ENCODE measurements around the gene IL24.

The IL24 gene

GRCh38 chr1:206929524-206929923, 32.3 kb downstream of the IL24 start:
- no peak for DNase-seq

DNA sequence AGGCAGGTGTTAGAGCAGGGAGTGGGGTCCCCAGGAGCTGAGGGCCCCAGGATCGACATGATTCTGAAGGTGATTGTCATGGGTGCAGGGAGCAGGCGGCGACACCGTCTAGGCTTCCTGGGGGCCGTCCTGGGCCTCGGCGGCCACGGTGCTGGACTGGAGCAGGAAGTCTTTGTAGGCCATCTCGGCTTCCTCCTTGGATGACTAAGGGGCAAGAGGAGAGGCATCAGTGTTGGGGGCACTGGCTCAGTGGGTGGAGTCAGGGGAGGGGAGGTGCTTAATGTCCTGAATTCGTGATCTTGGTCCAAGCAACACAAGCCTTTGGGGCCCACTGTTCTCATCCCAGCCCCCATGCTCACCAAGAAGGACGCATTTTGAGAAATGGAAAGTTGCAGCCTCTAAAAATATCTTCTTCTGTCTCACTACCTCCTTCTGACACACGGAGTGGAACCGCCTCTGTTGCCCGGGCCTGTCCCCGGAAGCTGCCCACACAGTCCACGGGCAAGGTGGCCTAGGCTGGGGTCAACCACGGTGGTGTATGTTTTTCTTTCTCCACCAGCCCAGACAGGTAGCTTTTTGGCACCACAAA, 33.1 kb downstream of the IL24 start:
- no peak for DNase-seq

DNA sequence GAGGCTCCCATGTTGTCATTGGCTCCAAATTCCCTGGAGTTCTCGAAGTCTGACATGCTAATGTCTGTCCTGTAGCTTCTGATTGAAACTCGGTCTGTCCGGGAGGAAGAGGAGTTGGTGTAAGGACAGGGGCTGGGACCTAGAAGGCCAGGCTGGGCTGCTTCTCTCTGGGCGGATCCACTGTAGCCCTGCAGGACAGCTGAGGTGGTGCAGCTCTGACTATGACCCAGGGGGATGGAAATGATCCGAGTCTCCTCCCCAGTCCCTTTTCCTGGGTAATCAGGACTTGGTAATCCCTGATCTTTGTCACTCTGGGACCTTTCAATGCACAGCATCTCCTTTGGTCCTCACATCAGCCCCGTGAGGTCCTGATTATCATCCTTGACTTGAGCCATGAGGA, 34.5 kb downstream of the IL24 start:
- DNase-seq, result no peak

GRCh38 chr1:206932177-206932576, 34.9 kb downstream of the IL24 start:
- no peak for DNase-seq

- DNase-seq, result no peak
These were observed 36.2 kb downstream of the IL24 start for GRCh38 chr1:206933333-206933945.

- DNase-seq, result no peak
These were observed 38.3 kb downstream of the IL24 start for GRCh38 chr1:206935491-206936067.

DNA sequence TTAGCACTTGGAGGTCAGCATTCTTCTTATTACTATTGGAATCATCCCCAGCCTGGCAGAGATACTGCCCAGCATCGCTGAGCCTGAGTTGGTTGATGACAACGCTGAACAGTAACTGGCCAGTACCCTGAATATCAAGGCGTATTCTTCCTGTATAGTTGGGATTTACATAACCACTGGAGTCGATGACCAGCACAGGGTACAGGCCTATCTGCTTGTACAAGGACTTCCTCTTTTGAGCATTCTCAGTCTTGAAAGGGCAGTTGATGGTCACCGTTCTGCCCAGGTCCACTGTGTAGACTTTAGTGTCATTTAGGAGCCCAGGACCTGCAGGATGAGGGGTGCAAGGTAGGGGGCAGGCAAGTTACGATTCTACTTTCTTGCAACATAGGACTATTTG, 40.2 kb downstream of the IL24 start:
- DNase-seq, result no peak

DNA sequence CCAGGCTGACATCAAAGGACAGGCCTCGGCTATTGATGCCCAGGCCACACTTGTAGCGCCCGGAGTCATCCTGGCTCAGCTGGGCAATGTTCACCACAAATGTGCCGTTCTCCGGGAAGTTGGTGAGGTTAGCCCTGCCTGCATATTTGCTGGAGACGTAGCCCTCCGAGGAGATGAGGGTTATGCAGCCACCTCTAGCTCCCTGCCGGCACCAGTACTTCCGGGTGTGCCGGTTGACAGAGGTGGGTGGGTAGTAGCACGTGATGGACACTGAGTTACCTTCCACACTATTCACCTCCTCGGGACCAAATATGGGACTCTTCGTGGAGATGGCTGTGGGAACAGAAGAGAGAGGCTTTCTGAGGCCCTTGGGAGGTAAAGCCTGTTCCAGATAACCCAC, 41.9 kb downstream of the IL24 start:
- no peak for DNase-seq

DNA sequence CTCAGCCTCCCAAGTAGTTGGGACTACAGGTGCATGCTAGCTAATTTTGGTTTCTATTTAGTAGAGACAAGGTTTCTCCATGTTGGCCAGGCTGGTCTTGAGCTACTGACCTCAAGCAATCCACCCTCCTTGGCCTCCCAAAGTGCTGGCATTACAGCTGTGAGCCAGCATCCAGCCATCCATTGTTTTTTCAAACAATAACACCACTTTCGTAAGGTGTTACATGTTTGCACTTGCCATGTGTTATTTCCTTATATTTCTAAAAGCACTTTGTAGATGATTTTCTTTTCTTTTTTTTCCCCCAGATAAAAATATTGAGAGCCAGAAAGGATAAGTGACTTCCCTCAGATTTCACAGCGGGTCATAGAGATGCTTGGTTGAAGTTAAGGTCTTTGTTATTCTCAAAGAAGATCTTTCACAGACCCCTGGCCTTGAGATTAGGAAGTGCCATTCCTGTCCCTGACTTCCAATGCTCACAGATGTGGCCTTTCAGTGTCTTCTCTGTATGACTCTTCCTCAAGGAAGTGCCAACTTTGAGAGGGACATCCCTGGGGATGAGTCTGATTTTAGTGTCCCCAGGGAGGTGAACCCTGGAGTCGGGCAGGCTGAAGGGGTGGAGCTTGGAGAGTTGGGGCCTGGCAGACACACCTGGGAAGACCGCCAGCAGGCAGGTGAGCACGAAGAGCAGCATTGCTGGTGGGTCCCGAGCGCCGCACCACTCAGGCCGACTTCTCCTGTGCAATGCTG, 42.8 kb downstream of the IL24 start:
- no peak for DNase-seq

DNA sequence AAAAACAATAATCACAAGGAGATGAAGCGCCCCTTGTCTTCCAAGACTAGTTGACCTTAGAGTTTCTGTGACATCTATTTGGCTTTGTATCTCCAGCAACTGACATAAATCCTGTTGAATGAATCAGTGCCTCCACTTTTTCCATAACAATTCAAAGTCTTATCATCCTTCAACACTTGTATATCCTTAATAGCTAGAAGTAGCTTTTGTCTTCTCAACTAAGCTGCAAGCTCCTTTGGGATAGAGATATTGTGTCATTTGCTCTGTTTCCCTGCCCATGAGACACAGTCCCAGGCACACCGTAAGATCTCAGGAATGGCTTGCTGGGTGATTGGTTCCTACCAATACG, 43.3 kb downstream of the IL24 start:
- DNase-seq, result no peak

- no peak for DNase-seq
These were observed 44.6 kb downstream of the IL24 start for GRCh38 chr1:206941766-206942418.

DNA sequence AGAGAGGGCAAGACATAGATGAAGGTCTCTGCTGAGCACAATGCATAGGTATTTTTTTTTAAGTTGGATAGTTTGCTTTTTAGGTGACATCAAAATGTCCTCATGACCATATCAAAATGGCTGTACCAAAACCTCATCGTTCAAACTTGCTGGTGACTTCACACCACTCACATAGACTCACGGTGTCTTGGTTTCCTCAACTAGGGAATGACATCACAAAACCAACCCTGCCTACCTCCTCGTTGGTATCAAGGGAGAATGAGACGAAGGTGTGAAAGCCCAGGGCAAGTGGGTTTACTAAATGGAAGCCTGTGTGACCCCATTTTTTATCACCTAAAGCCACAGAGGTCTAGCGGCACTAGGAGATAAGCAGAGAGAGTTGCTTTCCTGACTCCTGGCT, 47.5 kb downstream of the IL24 start:
- DNase-seq, result no peak

DNA sequence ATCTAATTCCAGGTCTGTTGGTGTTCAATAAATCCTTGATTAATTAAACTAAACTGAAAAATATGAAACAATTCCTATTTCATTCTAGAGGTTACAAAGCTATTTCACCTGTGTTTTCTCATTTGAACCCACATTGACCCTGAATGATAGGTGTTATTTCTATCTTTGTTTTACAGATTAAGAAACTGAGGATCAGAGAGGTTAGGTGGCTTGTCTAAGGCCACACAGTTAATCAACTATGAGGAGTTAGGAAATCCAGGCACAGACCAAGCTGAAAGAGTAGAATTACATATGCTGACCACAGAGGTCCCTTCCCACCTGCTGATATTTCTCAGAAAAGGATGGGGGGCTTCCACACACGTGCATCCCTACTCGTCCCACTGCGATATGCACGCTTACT, 48.5 kb downstream of the IL24 start:
- DNase-seq, result no peak

GRCh38 chr1:206946261-206946660, 49.0 kb downstream of the IL24 start, which contains the start of gene PIGR:
PIGR (minus strand) TSS chr1:206946466; CDS start chr1:206940531, 5,935 bp downstream.
- no peak for DNase-seq

DNA sequence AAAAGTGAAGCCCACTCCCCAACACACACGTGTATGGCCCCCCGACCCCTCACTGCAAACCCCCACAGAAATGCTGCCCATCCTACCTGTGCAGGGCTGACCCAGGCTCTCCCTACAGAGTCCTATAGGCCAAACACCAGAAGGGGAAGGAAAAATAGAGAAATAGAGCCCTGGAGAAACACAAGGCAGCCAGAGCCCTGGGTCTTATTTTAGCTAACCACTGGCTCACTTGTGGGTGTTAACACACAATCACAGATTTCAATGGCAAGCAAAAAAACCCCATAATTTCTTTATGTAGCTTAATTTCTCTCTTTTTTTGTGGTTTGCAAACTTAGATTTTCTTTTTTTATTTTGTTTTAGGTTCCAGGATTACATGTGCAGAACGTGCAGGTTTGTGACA, 50.0 kb downstream of the IL24 start:
- DNase-seq, result no peak

DNA sequence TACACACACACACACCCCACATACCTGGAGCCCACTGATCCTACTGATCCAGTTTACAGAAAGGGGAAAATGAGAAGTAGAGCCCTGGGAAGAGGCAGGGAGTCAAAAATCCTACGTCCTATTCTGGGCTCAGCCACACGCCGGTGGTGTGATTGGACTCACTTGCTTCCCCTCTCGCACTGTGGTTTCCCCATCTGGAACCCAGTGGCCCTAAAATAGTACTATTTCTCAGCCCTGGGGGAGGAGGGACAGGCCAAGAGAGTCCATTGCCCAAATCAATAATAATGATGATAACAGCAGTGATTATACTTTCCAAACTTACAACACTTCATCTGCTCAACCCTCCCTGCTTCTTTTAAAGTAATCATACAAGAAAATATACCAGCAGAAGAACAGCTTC, 52.0 kb downstream of the IL24 start:
- DNase-seq, result no peak

DNA sequence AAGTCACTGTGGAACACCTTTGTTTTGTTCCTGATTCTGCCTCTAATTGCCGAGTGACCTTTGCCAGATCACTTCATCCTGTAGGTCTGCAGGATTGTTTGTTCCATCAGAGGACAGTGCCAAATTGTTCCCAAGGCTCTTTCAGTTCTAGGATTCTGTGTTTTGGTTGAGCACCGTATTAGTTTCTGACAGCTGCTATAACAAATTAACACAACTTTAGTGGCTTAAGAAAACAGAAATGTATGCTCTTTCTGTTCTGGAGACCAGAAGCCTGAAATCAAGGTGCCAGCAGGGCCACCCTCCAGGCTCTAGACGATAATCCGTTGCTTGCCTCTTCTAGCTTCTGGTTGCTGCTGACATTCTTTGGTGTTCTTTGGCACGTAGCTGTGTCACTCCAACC, 52.4 kb downstream of the IL24 start:
- DNase-seq, result no peak

GRCh38 chr1:206951318-206952100, 54.3 kb downstream of the IL24 start:
- no peak for DNase-seq

GRCh38 chr1:206952171-206952570, 54.9 kb downstream of the IL24 start:
- no peak for DNase-seq

GRCh38 chr1:206953126-206953525, 55.9 kb downstream of the IL24 start:
- DNase-seq, result no peak

DNA sequence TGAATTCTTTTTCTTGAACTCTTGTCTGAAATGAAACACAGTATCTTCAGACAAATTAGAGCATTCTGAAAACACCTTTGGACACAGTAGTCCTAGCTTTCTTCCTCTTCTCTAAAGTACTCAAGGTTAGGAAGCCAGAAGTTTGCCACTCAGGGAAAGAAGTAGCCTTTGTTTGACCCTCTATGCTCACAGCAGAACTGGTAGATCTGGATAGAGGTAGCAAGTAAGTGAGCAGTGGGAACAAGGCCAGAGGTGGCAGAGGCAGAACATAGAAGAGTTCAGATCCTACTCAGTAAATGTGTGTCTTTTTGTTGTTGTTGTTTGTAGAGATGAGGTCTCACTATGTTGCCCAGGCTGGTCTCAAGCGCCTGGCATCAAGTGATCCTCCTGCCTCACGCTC, 56.4 kb downstream of the IL24 start:
- DNase-seq, result no peak
